ENCODE results near the gene ZNF536. TPM values are rescaled to one million over a fixed set of nuclear protein-coding genes. Genes with fewer than 3 reads are reported as not detected.
"Not testable (repeated sequence)": the region's sequence is repeated elsewhere in the genome, so short reads cannot be mapped to it uniquely, and the experiment has no call there.

ZNF536 gene
- total RNA-seq, 1 experiment from 2014 or later: not detected

- no peaks in the 10 kb centered on the region for H3K9me2 ChIP-seq (ENCODE audit: insufficient read depth)
- no peaks in the 10 kb centered on the region for H3K36me3 ChIP-seq (ENCODE audit: low read depth)
- no peak overlapping the region for H3K4me3 ChIP-seq
- no peaks in the 10 kb centered on the region for H3K4me1 ChIP-seq (replicated peaks; ENCODE audit: insufficient read depth)
- DNase-seq: no peak
- ChIA-PET CTCF (no interaction called here), POLR2A (ENCODE audit: unreplicated experiment) (no interaction called here)
- intact Hi-C loops (cut with micrococcal nuclease; ENCODE audit: unreplicated experiment): no loop called here
- peaks cover 30% of the 10 kb centered on the region for H3K27me3 ChIP-seq (ENCODE audit: insufficient read depth, low read depth)
- no peaks in the 10 kb centered on the region for H3K9me3 ChIP-seq (ENCODE audit: insufficient read depth, low read depth)
- H3K4me2 ChIP-seq: no peak overlapping the region
- no peak overlapping the region for H3K27ac ChIP-seq
- H3K79me2 ChIP-seq (ENCODE audit: low read depth): no peaks in the 10 kb centered on the region
- BruUV-seq (replicated peaks): no TSS peak
- no peaks in the 10 kb centered on the region for H4K20me1 ChIP-seq (ENCODE audit: insufficient read depth)
- TF ChIP-seq CTCF (conservative IDR thresholded peaks at IDR 0.05) (no peak), EZH2 (IDR thresholded peaks at IDR 0.05; ENCODE audit: low read depth) (no peak)
- H2AFZ ChIP-seq: no peak overlapping the region
- no peaks in the 10 kb centered on the region for H3F3A ChIP-seq (ENCODE audit: insufficient read depth, low read depth)
Measured at GRCh38 chr19:30464162-30464561, 92.0 kb downstream of the ZNF536 start.

- H3K9me3 ChIP-seq (ENCODE audit: insufficient read depth, low read depth); intact Hi-C loops (cut with micrococcal nuclease; ENCODE audit: unreplicated experiment); H3K4me2 ChIP-seq; CTCF ChIA-PET; H2AFZ ChIP-seq; DNase-seq; H3F3A ChIP-seq (ENCODE audit: insufficient read depth, low read depth); H4K20me1 ChIP-seq (ENCODE audit: insufficient read depth); H3K4me3 ChIP-seq; H3K27ac ChIP-seq; H3K36me3 ChIP-seq (ENCODE audit: low read depth); POLR2A ChIA-PET (ENCODE audit: unreplicated experiment); H3K4me1 ChIP-seq (replicated peaks; ENCODE audit: insufficient read depth); BruUV-seq (replicated peaks); H3K9me2 ChIP-seq (ENCODE audit: insufficient read depth); H3K79me2 ChIP-seq (ENCODE audit: low read depth): not testable (repeated sequence)
- peaks cover 41% of the 10 kb centered on the region for H3K27me3 ChIP-seq (ENCODE audit: insufficient read depth, low read depth)
Measured at GRCh38 chr19:30466598-30466997, 94.4 kb downstream of the ZNF536 start.

DNA sequence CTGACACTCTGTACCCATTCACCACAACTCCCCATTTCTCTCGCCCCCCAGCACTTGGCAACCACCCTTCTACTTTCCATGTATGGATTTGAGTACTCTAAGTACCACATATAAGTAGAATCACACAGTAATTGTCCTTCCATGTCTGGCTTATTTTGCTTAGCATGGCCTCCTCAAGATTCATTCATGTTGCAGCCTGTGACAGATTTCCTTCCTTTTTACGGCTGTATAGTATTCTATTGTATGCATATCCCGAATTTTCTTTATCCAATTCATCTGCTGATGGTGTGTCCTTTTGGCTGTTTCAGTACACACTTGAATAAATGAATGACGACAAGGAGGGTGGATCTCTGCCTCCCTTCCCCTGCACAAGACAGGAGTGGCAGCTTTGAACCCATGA, 95.1 kb downstream of the ZNF536 start:
- no TSS peak for BruUV-seq (replicated peaks)
- H3K36me3 ChIP-seq (ENCODE audit: low read depth): no peaks in the 10 kb centered on the region
- H4K20me1 ChIP-seq (ENCODE audit: insufficient read depth): no peaks in the 10 kb centered on the region
- no peak overlapping the region for H3K4me2 ChIP-seq
- CTCF ChIA-PET: no interaction called here
- no peaks in the 10 kb centered on the region for H3F3A ChIP-seq (ENCODE audit: insufficient read depth, low read depth)
- no peak overlapping the region for H3K4me3 ChIP-seq
- no peak for TF ChIP-seq EZH2 (IDR thresholded peaks at IDR 0.05; ENCODE audit: low read depth)
- no peak for TF ChIP-seq CTCF (conservative IDR thresholded peaks at IDR 0.05)
- H3K9me3 ChIP-seq (ENCODE audit: insufficient read depth, low read depth): no peaks in the 10 kb centered on the region
- no peaks in the 10 kb centered on the region for H3K79me2 ChIP-seq (ENCODE audit: low read depth)
- POLR2A ChIA-PET (ENCODE audit: unreplicated experiment): no interaction called here
- H2AFZ ChIP-seq: no peak overlapping the region
- H3K4me1 ChIP-seq (replicated peaks; ENCODE audit: insufficient read depth): no peaks in the 10 kb centered on the region
- no peaks in the 10 kb centered on the region for H3K9me2 ChIP-seq (ENCODE audit: insufficient read depth)
- peaks cover 46% of the 10 kb centered on the region for H3K27me3 ChIP-seq (ENCODE audit: insufficient read depth, low read depth)
- no peak overlapping the region for H3K27ac ChIP-seq
- no peak for DNase-seq
- intact Hi-C loops (cut with micrococcal nuclease; ENCODE audit: unreplicated experiment): no loop called here

DNA sequence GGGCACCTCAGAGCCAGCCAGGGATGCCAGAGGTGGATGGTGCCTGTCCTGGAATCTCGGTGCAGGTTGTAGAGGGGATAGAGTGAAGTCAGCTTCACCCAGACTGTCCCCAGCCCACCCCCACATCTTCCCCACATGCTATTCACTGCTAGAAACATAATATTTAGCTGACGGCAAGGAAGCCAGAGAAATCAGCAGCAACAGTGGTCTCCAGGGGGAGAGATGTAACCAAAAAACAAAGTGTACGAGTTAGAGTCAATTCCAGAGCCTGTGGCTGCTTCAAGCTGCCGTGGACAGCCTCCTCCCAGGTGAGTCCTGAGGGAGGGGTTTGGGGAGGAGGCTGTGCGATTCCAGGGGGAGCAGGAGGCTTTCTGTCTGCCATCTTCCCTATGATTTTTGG, 97.6 kb downstream of the ZNF536 start:
- no peaks in the 10 kb centered on the region for H4K20me1 ChIP-seq (ENCODE audit: insufficient read depth)
- H3K27ac ChIP-seq: no peak overlapping the region
- no TSS peak for BruUV-seq (replicated peaks)
- no peak for DNase-seq
- H3F3A ChIP-seq (ENCODE audit: insufficient read depth, low read depth): no peaks in the 10 kb centered on the region
- no peaks in the 10 kb centered on the region for H3K36me3 ChIP-seq (ENCODE audit: low read depth)
- peaks cover 64% of the 10 kb centered on the region for H3K27me3 ChIP-seq (ENCODE audit: insufficient read depth, low read depth)
- H3K4me3 ChIP-seq: no peak overlapping the region
- no peaks in the 10 kb centered on the region for H3K9me2 ChIP-seq (ENCODE audit: insufficient read depth)
- intact Hi-C loops (cut with micrococcal nuclease; ENCODE audit: unreplicated experiment): no loop called here
- no peaks in the 10 kb centered on the region for H3K79me2 ChIP-seq (ENCODE audit: low read depth)
- no peaks in the 10 kb centered on the region for H3K4me1 ChIP-seq (replicated peaks; ENCODE audit: insufficient read depth)
- H3K9me3 ChIP-seq (ENCODE audit: insufficient read depth, low read depth): no peaks in the 10 kb centered on the region
- no peak for TF ChIP-seq CTCF (conservative IDR thresholded peaks at IDR 0.05)
- TF ChIP-seq EZH2 (IDR thresholded peaks at IDR 0.05; ENCODE audit: low read depth): no peak
- ChIA-PET CTCF (no interaction called here), POLR2A (ENCODE audit: unreplicated experiment) (no interaction called here)
- no peak overlapping the region for H3K4me2 ChIP-seq
- H2AFZ ChIP-seq: no peak overlapping the region
